GM21447 (cell line): ENCODE results near the gene HAPLN3.
A peak's percentile ranks its signal among the peaks of the same experiment; 100 is the strongest.
"Not testable (repeated sequence)": the region's sequence is repeated elsewhere in the genome, so short reads cannot be mapped to it uniquely, and the experiment has no call there.

Source experiments
- ATAC-seq: cut with Tn5 transposase; IDR thresholded peaks from one replicate; pipeline ENCODE4 v1.9.1; 2021; ENCODE audit not compliant: unreplicated experiment

Gene HAPLN3, protein sequence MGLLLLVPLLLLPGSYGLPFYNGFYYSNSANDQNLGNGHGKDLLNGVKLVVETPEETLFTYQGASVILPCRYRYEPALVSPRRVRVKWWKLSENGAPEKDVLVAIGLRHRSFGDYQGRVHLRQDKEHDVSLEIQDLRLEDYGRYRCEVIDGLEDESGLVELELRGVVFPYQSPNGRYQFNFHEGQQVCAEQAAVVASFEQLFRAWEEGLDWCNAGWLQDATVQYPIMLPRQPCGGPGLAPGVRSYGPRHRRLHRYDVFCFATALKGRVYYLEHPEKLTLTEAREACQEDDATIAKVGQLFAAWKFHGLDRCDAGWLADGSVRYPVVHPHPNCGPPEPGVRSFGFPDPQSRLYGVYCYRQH

DNA sequence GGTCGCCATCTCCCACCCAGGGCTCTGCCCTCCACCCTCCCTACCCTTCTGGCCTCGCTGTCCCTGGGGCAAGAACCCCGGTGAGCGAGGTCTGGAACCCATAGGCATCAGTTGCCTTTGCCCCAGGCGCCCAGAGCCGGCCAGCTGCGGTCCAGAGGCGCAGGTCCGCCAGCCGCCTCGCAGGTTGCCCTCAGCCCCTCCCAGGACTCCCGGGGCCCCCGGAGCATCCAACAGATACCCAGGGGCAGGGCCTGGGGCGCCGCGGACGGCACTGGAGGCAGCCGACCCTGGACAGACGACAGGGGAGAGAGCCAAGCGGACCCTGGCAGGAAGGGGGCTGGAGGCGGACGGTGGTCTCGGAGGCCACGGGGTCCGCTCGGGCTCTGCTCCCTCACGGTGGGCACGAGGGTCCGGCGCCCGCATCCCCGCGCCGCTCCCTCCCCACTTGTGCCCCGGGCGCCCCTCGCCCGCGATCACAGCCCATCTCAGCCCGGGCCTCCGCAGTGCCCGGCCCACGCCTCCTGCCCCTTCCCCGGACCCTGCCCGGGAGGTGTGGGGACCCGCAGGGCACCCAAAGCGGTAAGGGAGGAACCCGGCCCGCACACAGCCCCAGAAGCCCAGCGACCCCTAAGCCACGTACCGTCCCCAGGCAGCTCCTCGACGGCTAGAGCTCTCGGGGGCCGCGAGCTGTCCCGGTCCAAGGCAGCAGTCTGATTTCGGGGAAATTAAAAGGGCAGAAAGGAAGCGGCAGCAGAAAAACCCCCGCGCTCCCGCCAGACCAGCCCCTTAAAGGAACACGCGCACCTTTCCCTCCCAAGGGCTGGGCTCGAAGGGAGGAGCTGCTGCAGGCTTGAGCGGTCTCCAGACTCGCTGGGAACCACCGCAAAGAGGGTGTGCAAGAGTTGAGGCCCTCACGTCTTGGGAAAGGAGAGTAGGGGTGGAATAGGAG, at the start of gene HAPLN3:
Gene HAPLN3 (minus strand): TSS at position 726 of the 949 bp plus-strand sequence. CDS start 8,246 bp downstream, outside the sequence.
- peak; percentile 55 for ATAC-seq

DNA sequence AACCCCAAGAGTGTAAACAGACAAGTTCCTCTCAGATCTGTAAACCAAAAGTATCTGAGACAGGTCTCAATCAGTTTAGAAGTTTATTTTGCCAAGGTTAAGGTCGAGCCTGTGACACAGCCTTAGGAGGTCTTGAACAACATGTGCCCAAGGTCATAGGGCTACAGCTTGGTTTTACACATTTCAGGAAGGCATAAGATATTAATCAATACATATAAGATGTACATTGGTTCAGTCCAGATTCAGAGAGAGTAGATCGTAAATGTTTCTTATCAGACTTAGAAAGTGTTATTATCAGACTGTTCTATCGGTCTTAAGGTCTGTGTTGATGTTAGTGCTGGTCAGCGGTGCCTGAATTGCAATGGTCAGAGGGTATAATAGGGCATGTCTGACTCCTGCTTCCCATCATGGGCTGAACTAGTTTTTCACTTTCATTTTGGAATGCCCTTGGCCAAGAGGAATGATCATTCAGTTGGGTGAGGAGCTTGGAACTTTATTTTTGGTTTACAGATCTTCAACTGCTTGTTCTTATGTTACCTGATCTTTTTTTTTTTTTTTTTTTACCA, 44.8 kb upstream of the HAPLN3 start:
- ATAC-seq, result no peak

DNA sequence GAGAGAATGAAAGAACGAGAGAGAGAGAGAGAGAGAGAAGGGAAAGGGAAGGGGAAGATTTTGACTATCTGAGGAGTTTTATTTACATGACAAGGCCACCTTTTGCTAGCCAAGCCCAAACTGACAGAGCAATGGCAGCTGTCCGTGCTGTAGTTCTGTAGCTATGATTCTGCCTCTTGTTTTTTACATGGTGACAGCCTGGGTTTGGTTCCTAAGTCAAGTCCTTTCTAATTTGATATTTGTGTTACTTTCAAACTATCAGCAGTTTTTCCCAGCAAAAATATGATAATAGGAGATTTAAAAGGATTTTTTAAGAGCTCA, 44.1 kb upstream of the HAPLN3 start:
- ATAC-seq, result no peak

- no peak for ATAC-seq
Measured at GRCh38 chr15:88938802-88939485, 43.6 kb upstream of the HAPLN3 start.

DNA sequence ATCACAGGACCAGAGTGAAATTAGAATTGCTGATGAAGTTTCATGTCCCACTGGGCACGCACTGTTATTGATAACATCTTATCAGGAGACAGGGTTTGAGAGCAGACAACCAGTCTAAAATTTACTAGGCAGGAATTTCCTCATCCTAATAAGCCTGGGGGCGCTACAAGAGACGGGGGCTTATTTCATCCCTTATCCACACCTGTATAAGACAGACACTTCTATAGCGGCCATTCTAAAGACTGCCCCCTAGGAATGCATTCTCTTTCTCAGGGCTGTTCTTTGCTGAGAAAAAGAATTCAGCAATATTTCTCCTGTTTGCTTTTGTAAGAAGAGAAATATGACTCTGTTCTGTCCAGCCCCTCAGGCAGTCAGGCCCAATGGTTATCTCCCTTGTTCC, 39.1 kb upstream of the HAPLN3 start:
- not testable (repeated sequence) for ATAC-seq

DNA sequence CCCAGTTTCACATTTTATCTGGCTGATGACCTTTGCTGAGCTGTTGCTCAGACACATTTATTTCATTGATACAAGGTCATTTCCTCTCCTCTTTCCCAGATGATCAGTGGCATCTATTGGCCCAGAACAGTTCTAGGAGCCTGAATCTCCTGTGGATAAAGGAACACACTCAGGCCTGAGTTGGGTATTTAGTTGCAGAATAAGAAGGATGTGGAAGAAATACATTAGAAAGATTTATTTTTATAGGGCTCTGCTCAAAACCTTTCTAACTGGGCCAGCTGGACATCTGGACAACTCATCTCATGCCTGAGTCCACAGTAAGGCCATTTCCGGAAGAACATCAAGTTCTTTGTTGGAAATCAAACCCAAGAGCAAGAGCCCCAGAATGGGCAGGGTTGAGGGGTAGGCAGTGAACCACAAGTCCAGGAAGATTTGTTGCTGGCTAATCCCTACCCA, 37.6 kb upstream of the HAPLN3 start:
- no peak for ATAC-seq

GRCh38 chr15:88932271-88932874, 37.0 kb upstream of the HAPLN3 start:
- no peak for ATAC-seq

DNA sequence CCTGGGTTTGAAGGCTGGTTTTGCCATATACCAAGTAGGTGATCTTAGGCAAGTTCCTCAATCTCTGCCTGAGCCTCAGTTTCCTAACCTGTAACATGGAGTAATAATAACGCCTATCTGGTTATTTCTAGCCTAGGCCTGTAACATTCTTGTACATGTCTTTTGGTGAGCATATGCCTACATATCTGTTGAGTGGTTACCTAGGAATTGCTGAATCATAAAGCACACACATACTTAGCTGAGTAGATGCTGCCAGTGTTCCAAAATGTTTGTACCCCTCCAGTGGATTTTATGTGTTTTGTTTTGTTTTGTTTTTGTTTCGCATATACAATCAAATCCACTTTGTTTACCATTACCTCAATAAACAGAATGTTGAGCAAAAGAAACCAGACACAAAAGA, 35.2 kb upstream of the HAPLN3 start:
- ATAC-seq, result no peak

GRCh38 chr15:88929358-88930098, 34.2 kb upstream of the HAPLN3 start:
- ATAC-seq, result not testable (repeated sequence)

DNA sequence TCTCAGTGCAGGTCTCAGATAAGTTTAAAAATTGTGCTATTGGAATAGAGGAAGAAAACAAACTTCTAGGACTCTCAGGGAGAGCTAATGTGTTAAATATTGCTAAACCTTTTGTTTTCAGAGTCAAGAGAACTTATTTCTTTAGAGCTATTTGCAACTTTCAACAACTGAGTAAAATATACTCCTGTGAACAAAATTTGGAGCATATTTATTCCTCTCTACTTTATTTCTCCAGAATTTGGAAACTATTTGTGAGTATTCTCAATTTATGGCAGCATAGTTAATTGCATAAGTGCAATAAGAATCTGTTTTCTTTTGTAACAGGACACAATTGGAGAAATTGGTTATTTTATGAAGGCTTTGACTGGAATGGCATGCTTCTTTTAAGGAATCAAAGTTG, 32.8 kb upstream of the HAPLN3 start:
- not testable (repeated sequence) for ATAC-seq

DNA sequence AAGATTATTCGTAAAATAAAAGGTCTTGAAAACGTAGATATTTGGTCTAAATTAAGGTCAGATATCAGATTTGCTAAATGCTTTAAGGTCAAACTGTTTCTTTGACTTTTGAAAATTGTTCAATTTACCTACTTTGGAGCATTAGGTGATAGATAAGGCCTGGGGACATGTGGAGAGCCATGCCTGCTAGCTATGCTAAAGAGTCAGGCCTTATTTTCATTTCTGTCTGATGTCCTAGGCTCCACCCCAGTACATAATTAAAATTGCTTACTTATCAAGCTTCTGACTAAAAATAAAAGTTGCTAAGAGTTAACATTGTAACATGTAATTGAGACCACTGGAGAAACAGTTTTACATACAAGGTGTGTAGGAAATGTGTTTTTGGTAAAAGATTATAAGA, 30.3 kb upstream of the HAPLN3 start:
- ATAC-seq, result not testable (repeated sequence)

DNA sequence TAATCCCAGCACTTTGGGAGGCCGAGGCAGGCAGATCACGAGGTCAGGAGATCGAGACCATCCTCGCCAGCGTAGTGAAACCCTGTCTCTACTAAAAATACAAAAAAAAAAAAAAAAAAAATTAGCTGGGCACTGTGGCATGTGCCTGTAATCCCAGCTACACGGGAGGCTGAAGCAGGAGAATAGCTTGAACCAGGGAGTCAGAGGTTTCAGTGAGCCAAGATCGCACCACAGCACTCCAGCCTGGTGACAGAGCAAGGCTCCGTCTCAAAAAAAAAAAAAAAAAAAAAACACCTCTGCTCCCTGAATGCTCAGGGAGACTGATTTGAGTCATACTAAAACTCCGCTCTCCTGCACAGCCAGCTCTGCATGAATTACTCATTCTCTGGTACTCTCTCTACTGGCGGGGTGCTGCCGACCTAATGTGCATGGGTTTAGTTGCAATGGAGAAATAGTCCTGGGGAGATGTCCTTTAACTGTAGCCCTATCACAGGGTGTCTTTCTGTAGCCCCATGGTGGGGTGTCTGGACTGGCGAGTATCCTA, 25.6 kb upstream of the HAPLN3 start:
- peak; percentile 65 for ATAC-seq

DNA sequence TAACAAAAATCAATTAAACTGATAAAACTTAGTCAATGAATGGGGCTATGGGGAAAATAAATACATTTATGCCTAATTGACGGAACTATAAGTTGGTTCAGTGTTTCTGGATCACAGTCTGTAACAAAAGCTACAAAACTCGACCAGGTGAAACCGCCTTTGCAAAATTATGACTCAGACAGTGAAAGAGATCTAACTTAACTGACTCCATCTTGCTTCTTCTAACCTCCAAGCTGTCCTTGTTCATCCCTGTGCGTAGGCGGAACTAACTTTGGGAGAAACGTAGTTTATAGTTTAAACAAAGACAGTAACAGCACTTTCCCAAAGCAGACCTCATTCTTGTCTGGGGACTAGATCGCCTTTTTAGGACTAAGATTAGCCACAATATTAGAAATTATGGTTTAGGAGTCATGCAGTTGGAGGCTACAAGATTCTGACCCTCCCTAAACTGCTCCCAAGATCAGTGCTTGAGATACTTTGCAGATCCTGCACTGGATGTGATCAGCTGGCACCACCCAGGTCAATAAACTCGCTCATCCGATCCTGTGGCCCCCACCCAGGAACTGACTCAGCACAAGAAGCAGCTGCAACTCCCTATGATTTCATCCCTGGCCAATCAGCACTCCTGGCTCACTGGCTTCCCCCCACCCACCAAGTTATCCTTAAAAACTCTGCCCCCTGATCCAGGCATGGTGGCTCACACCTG, 25.0 kb upstream of the HAPLN3 start:
- ATAC-seq, result no peak

- peak; percentile 59 for ATAC-seq
Measured at GRCh38 chr15:88918738-88919137, 23.4 kb upstream of the HAPLN3 start.

DNA sequence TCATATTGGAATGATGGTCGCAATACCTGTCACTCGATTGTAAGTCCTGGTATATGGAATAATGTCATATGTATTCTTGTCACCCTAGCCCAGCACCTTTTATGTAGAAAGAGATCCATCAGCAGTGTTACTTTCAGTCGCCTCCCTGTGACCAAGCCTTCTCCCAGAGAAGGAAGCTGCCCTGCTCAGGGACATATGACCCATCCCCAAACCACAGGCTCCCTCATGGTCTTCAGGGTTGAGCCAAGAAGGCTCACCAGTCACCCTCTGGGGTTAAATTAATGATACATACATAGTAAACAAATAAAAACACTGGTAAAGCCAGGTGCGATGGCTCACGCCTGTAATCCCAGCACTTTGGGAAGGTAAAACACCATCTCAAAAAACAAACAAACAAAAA, 22.4 kb upstream of the HAPLN3 start:
- ATAC-seq, result no peak

- ATAC-seq, result no peak
Measured at GRCh38 chr15:88915354-88915753, 20.0 kb upstream of the HAPLN3 start.

GRCh38 chr15:88913850-88914169, 18.5 kb upstream of the HAPLN3 start:
- no peak for ATAC-seq

- ATAC-seq, result peak; percentile 79
Measured at GRCh38 chr15:88913017-88913849, 17.9 kb upstream of the HAPLN3 start, which contains the start of gene MFGE8. TSS of gene MFGE8 (minus strand) at chr15:88913379. CDS start at chr15:88913319, 60 bp downstream.
